PC-3 (cell line): Measurements from ENCODE around the gene UBXN6.

Experiments used
- CTCF ChIP-seq: fragments of 300-600 bp; sonication (generic); conservative IDR thresholded peaks from 2 replicates; pipeline ENCODE4 v1.5.1; 2017; ENCODE audit warnings: antibody characterized with exemption, low read depth, mild to moderate bottlenecking, low read length
- EZH2 ChIP-seq: fragments of 300-600 bp; sonication (generic); IDR thresholded peaks from one replicate; pipeline ENCODE4 v1.6.1; 2017; ENCODE audit warnings: antibody characterized with exemption, mild to moderate bottlenecking, low read length; ENCODE audit not compliant: unreplicated experiment
- EZH2phosphoT487 ChIP-seq: fragments of 300-600 bp; sonication (generic); IDR thresholded peaks from 2 replicates; pipeline ENCODE4 v1.6.1; 2018; ENCODE audit warnings: mild to moderate bottlenecking, antibody characterized with exemption, low read length, borderline replicate concordance

GRCh38 chr19:4483385-4483784 is 25.8 kb upstream of the UBXN6 start:
- no peak for TF ChIP-seq CTCF
- TF ChIP-seq EZH2 = no peak
- TF ChIP-seq EZH2phosphoT487 = no peak
